ENCODE measurements around the gene SLC12A5.

- no peak for TF ChIP-seq EZH2 (IDR thresholded peaks at IDR 0.05; ENCODE audit: insufficient read depth, poor library complexity, severe bottlenecking)
- TF ChIP-seq EZH2phosphoT487 (IDR thresholded peaks at IDR 0.05; ENCODE audit: insufficient read depth, low read depth), result no peak
Observed at GRCh38 chr20:46031014-46031569, 2.1 kb downstream of the SLC12A5 start.
